Panc1 (cell line): ENCODE data around the gene C19orf47. TPM values are rescaled to one million over a fixed set of nuclear protein-coding genes. Genes with fewer than 3 reads are reported as not detected.

Source experiments
- ATAC-seq: fragments of 200-7000 bp; cut with Tn5 transposase; 2 replicates; pipeline ENCODE4 v1.9.1; 2020; ENCODE audit warnings: mild to moderate bottlenecking, moderate library complexity
- BruUV-seq: library from RNA; stranded (reverse); fragments of 400-500 nt; replicated peaks from 2 replicates; lab custom pipeline; 2021; lab: Mats Ljungman, UMichigan
- CTCF ChIA-PET: fragments of 300-600 bp; sonication (Branson Sonifier 250); formaldehyde crosslinking; loops from one replicate; lab custom pipeline; 2022; ENCODE audit warnings: antibody characterized with exemption; lab: Charles Lee
- POLR2A ChIA-PET: fragments of 300-600 bp; sonication (Branson Sonifier 250); formaldehyde crosslinking; loops from one replicate; lab custom pipeline; 2022; ENCODE audit warnings: antibody characterized with exemption; lab: Charles Lee
- DNase-seq: peaks from one replicate; pipeline ENCODE4 v3.0.0-alpha.2; 2010; ENCODE audit warnings: low read depth, low spot score
- H3K27ac ChIP-seq: 2 replicates; pipeline ENCODE4 v1.5.1; 2011; ENCODE audit warnings: mild to moderate bottlenecking, low read length, inconsistent platforms
- H3K27me3 ChIP-seq: fragments of 200-500 bp; sonication (Bioruptor generic); 2 replicates; pipeline ENCODE4 v1.6.0; 2014; ENCODE audit warnings: low read length, inconsistent platforms; ENCODE audit not compliant: control insufficient read depth, insufficient read depth
- H3K36me3 ChIP-seq: fragments of 200-500 bp; sonication (Bioruptor generic); 2 replicates; pipeline ENCODE4 v1.5.1; 2014; ENCODE audit warnings: inconsistent platforms, mild to moderate bottlenecking, low read length, moderate library complexity; ENCODE audit not compliant: control insufficient read depth, insufficient read depth
- H3K4me1 ChIP-seq: 2 replicates; pipeline ENCODE4 v1.5.1; 2011; ENCODE audit warnings: inconsistent platforms, mild to moderate bottlenecking, low read length, moderate library complexity; ENCODE audit not compliant: control insufficient read depth, insufficient read depth
- H3K4me3 ChIP-seq, 2 experiments: 2 replicates each; pipeline ENCODE4 v1.5.1; 2011 to 2012; ENCODE audit warnings: low read depth in 2 of 2, low read length in 2 of 2, mild to moderate bottlenecking in 2 of 2, inconsistent platforms in 1 of 2, moderate library complexity in 1 of 2
- H3K9me3 ChIP-seq: fragments of 200-500 bp; sonication (Bioruptor generic); 2 replicates; pipeline ENCODE4 v1.5.1; 2014; ENCODE audit warnings: low read depth, mild to moderate bottlenecking, inconsistent platforms, low read length, moderate library complexity; ENCODE audit not compliant: control insufficient read depth, insufficient read depth
- CTCF ChIP-seq: fragments of 450-650 bp; IDR thresholded peaks from 2 replicates; pipeline ENCODE4 v1.5.1; 2017; ENCODE audit warnings: mild to moderate bottlenecking
- POLR2AphosphoS5 ChIP-seq: IDR thresholded peaks from 2 replicates; pipeline ENCODE4 v1.6.1; 2012; ENCODE audit warnings: mild to moderate bottlenecking, low read depth, low read length, moderate library complexity
- SIN3A ChIP-seq: IDR thresholded peaks from 2 replicates; pipeline ENCODE4 v1.6.1; 2012; ENCODE audit warnings: low read depth, mild to moderate bottlenecking, low read length, moderate library complexity, borderline replicate concordance; ENCODE audit not compliant: insufficient read depth
- TCF7L2 ChIP-seq: IDR thresholded peaks from 2 replicates; pipeline ENCODE4 v1.6.1; 2011; ENCODE audit warnings: mild to moderate bottlenecking, low read depth, low read length, inconsistent platforms
- in situ Hi-C: cut with HindIII; loops from 2 replicates; pipeline ENCODE4 v1.10.0; 2016; ENCODE audit warnings: low sequenced_read_pairs, low pct_unique_long_range_greater_than_20kb
- intact Hi-C: fragments of 100-400 bp; cut with micrococcal nuclease; formaldehyde crosslinking; loops from one replicate; pipeline ENCODE4 v1.10.0; 2022; ENCODE audit not compliant: unreplicated experiment
- total RNA-seq: library from RNA; stranded (reverse); gene quantifications from one replicate; pipeline ENCODE4 v1.2.1, GENCODE V29; 2021; ENCODE audit not compliant: unreplicated experiment
- TF ChIP-seq, protein P1 (sequence below), 2 experiments: IDR thresholded peaks; 2 replicates each; pipeline ENCODE4 v1.6.1; 2011 to 2012; ENCODE audit warnings: low read depth in 2 of 2, control low read depth in 1 of 2, low read length in 1 of 2, mild to moderate bottlenecking in 1 of 2, moderate library complexity in 1 of 2; ENCODE audit not compliant: insufficient read depth in 1 of 2

Gene C19orf47
- total RNA-seq, 1 experiment from 2014 or later: 29.0 TPM

- H3K4me1 ChIP-seq: no peaks in the 10 kb centered on the region
- H3K9me3 ChIP-seq: no peaks in the 10 kb centered on the region
- POLR2A ChIA-PET: interaction anchor here (0.5 to 1.0 kb wide), 6 partner anchors 11 to 1667 kb away, joined by 3 to 19 read pairs (median 6); no protein-coding TSS in a partner anchor
- no peak overlapping the region for H3K4me3 ChIP-seq
- CTCF ChIA-PET: interaction anchor here (0.6 to 26.0 kb wide), 8 partner anchors 31 to 1724 kb away, joined by 3 to 498 read pairs (median 4); no protein-coding TSS in a partner anchor
- no peak for ATAC-seq
- in situ Hi-C loops: loop anchor here (25.0 kb wide), 1 partner anchor 1675 kb away; no protein-coding TSS in a partner anchor
- BruUV-seq: no TSS peak
- H3K27me3 ChIP-seq: peaks cover 2% of the 10 kb centered on the region; the same call in 1 of the 2 replicates
- TF ChIP-seq TCF7L2: no peak
- no peak for TF ChIP-seq CTCF
- no peak for TF ChIP-seq SIN3A
- TF ChIP-seq, protein P1, sequence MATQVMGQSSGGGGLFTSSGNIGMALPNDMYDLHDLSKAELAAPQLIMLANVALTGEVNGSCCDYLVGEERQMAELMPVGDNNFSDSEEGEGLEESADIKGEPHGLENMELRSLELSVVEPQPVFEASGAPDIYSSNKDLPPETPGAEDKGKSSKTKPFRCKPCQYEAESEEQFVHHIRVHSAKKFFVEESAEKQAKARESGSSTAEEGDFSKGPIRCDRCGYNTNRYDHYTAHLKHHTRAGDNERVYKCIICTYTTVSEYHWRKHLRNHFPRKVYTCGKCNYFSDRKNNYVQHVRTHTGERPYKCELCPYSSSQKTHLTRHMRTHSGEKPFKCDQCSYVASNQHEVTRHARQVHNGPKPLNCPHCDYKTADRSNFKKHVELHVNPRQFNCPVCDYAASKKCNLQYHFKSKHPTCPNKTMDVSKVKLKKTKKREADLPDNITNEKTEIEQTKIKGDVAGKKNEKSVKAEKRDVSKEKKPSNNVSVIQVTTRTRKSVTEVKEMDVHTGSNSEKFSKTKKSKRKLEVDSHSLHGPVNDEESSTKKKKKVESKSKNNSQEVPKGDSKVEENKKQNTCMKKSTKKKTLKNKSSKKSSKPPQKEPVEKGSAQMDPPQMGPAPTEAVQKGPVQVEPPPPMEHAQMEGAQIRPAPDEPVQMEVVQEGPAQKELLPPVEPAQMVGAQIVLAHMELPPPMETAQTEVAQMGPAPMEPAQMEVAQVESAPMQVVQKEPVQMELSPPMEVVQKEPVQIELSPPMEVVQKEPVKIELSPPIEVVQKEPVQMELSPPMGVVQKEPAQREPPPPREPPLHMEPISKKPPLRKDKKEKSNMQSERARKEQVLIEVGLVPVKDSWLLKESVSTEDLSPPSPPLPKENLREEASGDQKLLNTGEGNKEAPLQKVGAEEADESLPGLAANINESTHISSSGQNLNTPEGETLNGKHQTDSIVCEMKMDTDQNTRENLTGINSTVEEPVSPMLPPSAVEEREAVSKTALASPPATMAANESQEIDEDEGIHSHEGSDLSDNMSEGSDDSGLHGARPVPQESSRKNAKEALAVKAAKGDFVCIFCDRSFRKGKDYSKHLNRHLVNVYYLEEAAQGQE (IDR thresholded peaks at IDR 0.05; ENCODE audit: insufficient read depth in 1 of 2, low read depth in 2 of 2, low read length in 1 of 2): no peak
- H3K27ac ChIP-seq: no peak overlapping the region
- no peaks in the 10 kb centered on the region for H3K36me3 ChIP-seq
- DNase-seq: no peak
- intact Hi-C loops: loop anchor here (2.0 kb wide), 1 partner anchor 33 kb away; no protein-coding TSS in a partner anchor
These were observed 10.6 kb downstream of the C19orf47 start for GRCh38 chr19:40337594-40337993.

- H3K36me3 ChIP-seq: no peaks in the 10 kb centered on the region
- CTCF ChIA-PET: interaction anchor here (0.5 to 26.0 kb wide), 8 partner anchors 31 to 543 kb away, joined by 3 to 498 read pairs (median 3); partner anchors contain the start of gene TTC9B
- TF ChIP-seq POLR2AphosphoS5: no peak
- TF ChIP-seq TCF7L2: no peak
- no peak for TF ChIP-seq CTCF
- TF ChIP-seq SIN3A: no peak
- TF ChIP-seq, protein P1 (IDR thresholded peaks at IDR 0.05; ENCODE audit: insufficient read depth in 1 of 2, low read depth in 2 of 2, low read length in 1 of 2): no peak
- intact Hi-C loops (loop anchor here (2.0 kb wide), 1 partner anchor 32 kb away; no protein-coding TSS in a partner anchor), in situ Hi-C loops (loop anchor here (25.0 kb wide), 1 partner anchor 1675 kb away; no protein-coding TSS in a partner anchor)
- ATAC-seq: no peak
- H3K4me1 ChIP-seq: no peaks in the 10 kb centered on the region
- peaks cover 2% of the 10 kb centered on the region; the same call in 1 of the 2 replicates for H3K27me3 ChIP-seq
- no peak for DNase-seq
- no peak overlapping the region for H3K4me3 ChIP-seq
- POLR2A ChIA-PET: interaction anchor here (0.7 to 1.0 kb wide), 2 partner anchors 17 to 888 kb away, joined by 3 to 5 read pairs; no protein-coding TSS in a partner anchor
- no TSS peak for BruUV-seq
- no peaks in the 10 kb centered on the region for H3K9me3 ChIP-seq
- H3K27ac ChIP-seq: no peak overlapping the region
These were observed 11.1 kb downstream of the C19orf47 start for GRCh38 chr19:40337107-40337506.
